Smooth muscle cell (in vitro differentiated cells): ENCODE results near the gene MYL7. TPM values are rescaled to one million over a fixed set of nuclear protein-coding genes. Genes with fewer than 3 reads are reported as not detected.

Experiments used
- DNase-seq: peaks from one replicate; lab custom pipeline; 2025; ENCODE audit not compliant: unreplicated experiment; lab: John Stamatoyannopoulos, UW
- H2AFZ ChIP-seq: fragments of 200-600 bp; sonication (generic); 2 replicates; pipeline ENCODE4 v1.6.0; 2016; ENCODE audit warnings: antibody characterized with exemption, low read depth, mild to moderate bottlenecking
- H3F3A ChIP-seq: fragments of 200-600 bp; sonication (generic); 2 replicates; pipeline ENCODE4 v1.6.0; 2017; ENCODE audit warnings: antibody characterized with exemption, low read depth
- H3K27ac ChIP-seq: fragments of 200-600 bp; sonication (generic); 2 replicates; pipeline ENCODE4 v1.5.1; 2016; ENCODE audit warnings: low read depth, mild to moderate bottlenecking
- H3K27me3 ChIP-seq: fragments of 200-600 bp; sonication (generic); 2 replicates; pipeline ENCODE4 v1.6.1; 2016; ENCODE audit warnings: low read depth, mild to moderate bottlenecking
- H3K36me3 ChIP-seq: fragments of 200-600 bp; sonication (generic); 2 replicates; pipeline ENCODE4 v1.5.1; 2016; ENCODE audit warnings: low read depth
- H3K4me1 ChIP-seq: fragments of 200-600 bp; sonication (generic); 2 replicates; pipeline ENCODE4 v1.5.1; 2016; ENCODE audit warnings: low read depth
- H3K4me2 ChIP-seq: fragments of 200-600 bp; sonication (generic); 2 replicates; pipeline ENCODE4 v1.6.0; 2016; ENCODE audit warnings: mild to moderate bottlenecking
- H3K4me3 ChIP-seq: fragments of 200-600 bp; sonication (generic); 2 replicates; pipeline ENCODE4 v1.5.1; 2016; ENCODE audit warnings: mild to moderate bottlenecking
- H3K79me2 ChIP-seq: fragments of 200-600 bp; sonication (generic); 2 replicates; pipeline ENCODE4 v1.6.0; 2016; ENCODE audit warnings: low read depth, mild to moderate bottlenecking
- H3K9ac ChIP-seq: fragments of 200-600 bp; sonication (generic); 2 replicates; pipeline ENCODE4 v1.6.0; 2016; ENCODE audit warnings: low read depth
- H3K9me3 ChIP-seq: fragments of 200-600 bp; sonication (generic); replicated peaks from 2 replicates; pipeline ENCODE4 v1.5.1; 2016; ENCODE audit warnings: low read depth
- H4K20me1 ChIP-seq: fragments of 200-600 bp; sonication (generic); 2 replicates; pipeline ENCODE4 v1.6.0; 2016; ENCODE audit warnings: low read depth
- CTCF ChIP-seq: fragments of 200-600 bp; sonication (generic); IDR thresholded peaks from 2 replicates; pipeline ENCODE4 v1.5.1; 2017; ENCODE audit warnings: borderline replicate concordance, mild to moderate bottlenecking, antibody characterized with exemption; ENCODE audit not compliant: insufficient read depth, poor library complexity, severe bottlenecking
- WGBS: methylation state at CpG from one replicate; pipeline ENCODE4 v1.1.7; 2016; ENCODE audit warnings: low lambda C conversion rate; 5-methylcytosine and 5-hydroxymethylcytosine counted together
- polyA plus RNA-seq: library from polyadenylated mRNA; unstranded; fragments of >200 nt; fragmentation: Nextera tagmentation; extraction: Ambion mirVana; gene quantifications from 2 replicates; pipeline ENCODE4 v1.2.1, GENCODE V29; 2016
- total RNA-seq: library from RNA; depleted of rRNA; stranded (reverse); fragments of >200 nt; gene quantifications from 2 replicates; pipeline ENCODE4 v1.2.3, GENCODE V29; 2014

MYL7 gene
- total RNA-seq (39.0 and 95.1 TPM in 2 replicates), polyA plus RNA-seq (35.8 and 77.7 TPM in 2 replicates)

- H3K27me3 ChIP-seq, result peaks cover 7% of the 10 kb centered on the region
- H3F3A ChIP-seq, result no peaks in the 10 kb centered on the region
- H2AFZ ChIP-seq, result no peak within 1 kb of the TSS
- no peak for DNase-seq
- 60% methylated on average over 6 of the region's 6 CpGs for WGBS
- H3K36me3 ChIP-seq, result no peaks in the 10 kb centered on the region
- no peak for TF ChIP-seq CTCF
- no peak within 1 kb of the TSS for H3K9ac ChIP-seq
- peaks cover 9% of the 10 kb centered on the region for H3K4me1 ChIP-seq
- H3K79me2 ChIP-seq, result no peaks in the 10 kb centered on the region
- H4K20me1 ChIP-seq, result no peaks in the 10 kb centered on the region
- no peak within 1 kb of the TSS for H3K27ac ChIP-seq
- H3K4me3 ChIP-seq, result no peak within 1 kb of the TSS
- H3K4me2 ChIP-seq, result no peak within 1 kb of the TSS
- H3K9me3 ChIP-seq, result no peaks in the 10 kb centered on the region
Measured at GRCh38 chr7:44141221-44141850, at the start of gene MYL7. Gene MYL7, minus strand, starts transcription at chr7:44141332. Its CDS starts 27 bp downstream, at chr7:44141305.

- Histone ChIP-seq H3K4me2 (no peak overlapping the region), H3K27me3 (no peaks in the 10 kb centered on the region), H3K4me1 (peaks cover 3% of the 10 kb centered on the region), H3K27ac (no peak overlapping the region), H3K79me2 (no peaks in the 10 kb centered on the region), H3K36me3 (no peaks in the 10 kb centered on the region), H2AFZ (no peak overlapping the region), H3K9me3 (no peaks in the 10 kb centered on the region), H4K20me1 (no peaks in the 10 kb centered on the region), H3K4me3 (no peak overlapping the region), H3F3A (no peaks in the 10 kb centered on the region), H3K9ac (no peak overlapping the region)
- TF ChIP-seq CTCF, result no peak
- 91% methylated on average over 14 of the region's 14 CpGs for WGBS
- no peak for DNase-seq
Measured at GRCh38 chr7:44189993-44190872, 49.1 kb upstream of the MYL7 start.

- Histone ChIP-seq H3K27ac (no peak within 1 kb of the TSS), H2AFZ (no peak within 1 kb of the TSS), H3K79me2 (no peaks in the 10 kb centered on the region), H3K4me1 (peaks cover 10% of the 10 kb centered on the region), H3K4me3 (no peak within 1 kb of the TSS), H3K36me3 (no peaks in the 10 kb centered on the region), H3F3A (no peaks in the 10 kb centered on the region), H3K4me2 (no peak within 1 kb of the TSS), H3K9me3 (no peaks in the 10 kb centered on the region), H4K20me1 (no peaks in the 10 kb centered on the region), H3K27me3 (no peaks in the 10 kb centered on the region), H3K9ac (no peak within 1 kb of the TSS)
- DNase-seq, result no peak
- 91% methylated on average over 11 of the region's 11 CpGs for WGBS
- TF ChIP-seq CTCF, result no peak
Measured at GRCh38 chr7:44189286-44189992, 48.3 kb upstream of the MYL7 start, which contains the start of gene GCK. Gene GCK, minus strand, starts transcription at chr7:44189439. Its CDS starts 486 bp downstream, at chr7:44188953.
